H9 (cell line): ENCODE data around the gene AGT. TPM values are rescaled to one million over a fixed set of nuclear protein-coding genes. Genes with fewer than 3 reads are reported as not detected.

ENCODE experiments used
- DNase-seq: peaks from one replicate; pipeline ENCODE4 v3.0.0-alpha.2; 2017
- H2AFZ ChIP-seq: one replicate; pipeline ENCODE4 v1.6.1; 2013; ENCODE audit warnings: mild to moderate bottlenecking, low read length, control low read depth, moderate library complexity
- H2AK5ac ChIP-seq: 2 replicates; pipeline ENCODE4 v1.6.1; 2013; ENCODE audit warnings: low read length, control low read depth, mixed read lengths; ENCODE audit not compliant: insufficient read length
- H2BK120ac ChIP-seq: one replicate; pipeline ENCODE4 v1.6.1; 2013; ENCODE audit warnings: low read depth, mild to moderate bottlenecking, low read length, control low read depth, inconsistent platforms; ENCODE audit not compliant: poor library complexity, severe bottlenecking
- H2BK12ac ChIP-seq: 2 replicates; pipeline ENCODE4 v1.6.1; 2013; ENCODE audit warnings: low read length, control low read depth, mixed read lengths, low read depth; ENCODE audit not compliant: insufficient read length
- H2BK15ac ChIP-seq: 2 replicates; pipeline ENCODE4 v1.6.1; 2013; ENCODE audit warnings: low read depth, low read length, control low read depth
- H2BK20ac ChIP-seq: one replicate; pipeline ENCODE4 v1.6.1; 2013; ENCODE audit warnings: low read depth, mild to moderate bottlenecking, low read length, control low read depth, inconsistent platforms; ENCODE audit not compliant: poor library complexity, severe bottlenecking
- H2BK5ac ChIP-seq: 2 replicates; pipeline ENCODE4 v1.6.1; 2013; ENCODE audit warnings: low read length, control low read depth, mixed read lengths; ENCODE audit not compliant: insufficient read length
- H3K14ac ChIP-seq: 2 replicates; pipeline ENCODE4 v1.6.1; 2013; ENCODE audit warnings: low read length, control low read depth; ENCODE audit not compliant: insufficient read depth
- H3K18ac ChIP-seq: 2 replicates; pipeline ENCODE4 v1.6.1; 2013; ENCODE audit warnings: low read depth, mild to moderate bottlenecking, mixed read lengths, low read length, control low read depth; ENCODE audit not compliant: insufficient read length
- H3K23ac ChIP-seq: 2 replicates; pipeline ENCODE4 v1.6.1; 2013; ENCODE audit warnings: low read length, control low read depth, mixed read lengths, low read depth; ENCODE audit not compliant: insufficient read length
- H3K23me2 ChIP-seq: 2 replicates; pipeline ENCODE4 v1.6.1; 2013; ENCODE audit warnings: low read depth, mild to moderate bottlenecking, mixed read lengths, low read length, control low read depth; ENCODE audit not compliant: insufficient read length, poor library complexity, severe bottlenecking
- H3K27ac ChIP-seq: 2 replicates; pipeline ENCODE4 v1.5.1; 2013; ENCODE audit warnings: low read length, control low read depth, mixed read lengths, low read depth; ENCODE audit not compliant: insufficient read length
- H3K27me3 ChIP-seq: 2 replicates; pipeline ENCODE4 v1.6.1; 2013; ENCODE audit warnings: low read length, control low read depth, inconsistent platforms; ENCODE audit not compliant: insufficient read depth
- H3K4ac ChIP-seq: 2 replicates; pipeline ENCODE4 v1.6.1; 2013; ENCODE audit warnings: low read depth, mild to moderate bottlenecking, control low read depth, inconsistent platforms, low read length, moderate library complexity
- H3K4me1 ChIP-seq: 2 replicates; pipeline ENCODE4 v1.6.1; 2013; ENCODE audit warnings: low read length, control low read depth, inconsistent platforms; ENCODE audit not compliant: insufficient read depth
- H3K4me2 ChIP-seq: 2 replicates; pipeline ENCODE4 v1.6.1; 2013; ENCODE audit warnings: low read length, control low read depth, mixed read lengths; ENCODE audit not compliant: insufficient read length, insufficient read depth
- H3K56ac ChIP-seq: 2 replicates; pipeline ENCODE4 v1.6.1; 2013; ENCODE audit warnings: low read depth, mild to moderate bottlenecking, mixed read lengths, low read length, control low read depth; ENCODE audit not compliant: insufficient read length
- H3K79me1 ChIP-seq: 2 replicates; pipeline ENCODE4 v1.6.1; 2013; ENCODE audit warnings: low read depth, mild to moderate bottlenecking, moderate library complexity, low read length, control low read depth, inconsistent platforms; ENCODE audit not compliant: insufficient read depth, poor library complexity, severe bottlenecking
- H3K79me2 ChIP-seq: 2 replicates; pipeline ENCODE4 v1.6.1; 2013; ENCODE audit warnings: low read length, control low read depth, inconsistent platforms; ENCODE audit not compliant: insufficient read depth
- H3K9ac ChIP-seq: 2 replicates; pipeline ENCODE4 v1.6.1; 2013; ENCODE audit warnings: low read length, control low read depth, mixed read lengths; ENCODE audit not compliant: insufficient read length; ENCODE audit errors: extremely low read depth
- H3K9me3 ChIP-seq: one replicate; pipeline ENCODE4 v1.6.1; 2013; ENCODE audit warnings: low read depth, low read length, inconsistent platforms; ENCODE audit not compliant: control insufficient read depth
- H3T11ph ChIP-seq: one replicate; pipeline ENCODE4 v1.6.1; 2013; ENCODE audit warnings: mild to moderate bottlenecking, low read length, control low read depth, inconsistent platforms
- H4K20me1 ChIP-seq: one replicate; pipeline ENCODE4 v1.6.1; 2013; ENCODE audit not compliant: control insufficient read depth, insufficient read length, insufficient read depth
- H4K5ac ChIP-seq: 2 replicates; pipeline ENCODE4 v1.6.1; 2013; ENCODE audit warnings: low read depth, mild to moderate bottlenecking, mixed read lengths, low read length, control low read depth; ENCODE audit not compliant: insufficient read length
- H4K8ac ChIP-seq: replicated peaks from 2 replicates; pipeline ENCODE4 v1.6.1; 2013; ENCODE audit warnings: low read length, control low read depth, mixed read lengths, low read depth; ENCODE audit not compliant: insufficient read length
- H4K91ac ChIP-seq: 2 replicates; pipeline ENCODE4 v1.6.1; 2013; ENCODE audit warnings: low read depth, mild to moderate bottlenecking, moderate library complexity, mixed read lengths, low read length, control low read depth; ENCODE audit not compliant: insufficient read length
- H3K27ac Mint-ChIP-seq, 3 experiments: 2 replicates in 2 of 3; 3 replicates in 1 of 3; pipeline ENCODE4 v1.8.0; 2020 to 2021; ENCODE audit warnings: mixed read lengths in 3 of 3, mild to moderate bottlenecking in 1 of 3, moderate library complexity in 1 of 3
- H3K27me3 Mint-ChIP-seq: 2 replicates; pipeline ENCODE4 v1.8.0; 2021; ENCODE audit warnings: low read depth, mild to moderate bottlenecking, moderate library complexity, mixed read lengths
- H3K36me3 Mint-ChIP-seq, 3 experiments: 2 replicates in 2 of 3; 3 replicates in 1 of 3; pipeline ENCODE4 v1.8.0; 2020 to 2021; ENCODE audit warnings: low read depth in 3 of 3, mixed read lengths in 3 of 3; ENCODE audit not compliant: insufficient read depth in 1 of 3
- H3K4me1 Mint-ChIP-seq, 2 experiments: 2 replicates each; pipeline ENCODE4 v1.8.0; 2020; ENCODE audit warnings: mixed read lengths in 2 of 2
- H3K4me3 Mint-ChIP-seq, 2 experiments: 2 replicates in 1 of 2; 3 replicates in 1 of 2; pipeline ENCODE4 v1.8.0; 2020 to 2021; ENCODE audit warnings: mild to moderate bottlenecking in 2 of 2, mixed read lengths in 2 of 2, moderate library complexity in 1 of 2
- H3K9me3 Mint-ChIP-seq, 2 experiments: 2 replicates in 1 of 2; 3 replicates in 1 of 2; pipeline ENCODE4 v1.8.0; 2020; ENCODE audit warnings: mild to moderate bottlenecking in 2 of 2, mixed read lengths in 2 of 2, moderate library complexity in 1 of 2
- CTCF ChIP-seq: fragments of 200-600 bp; sonication (generic); conservative IDR thresholded peaks from 3 replicates; pipeline ENCODE4 v1.8.0; 2021; ENCODE audit warnings: antibody characterized with exemption, mild to moderate bottlenecking
- WGBS: extraction: QIAGEN DNeasy Blood & Tissue Kit; methylation state at CpG from one replicate; pipeline ENCODE4 v1.1.7; 2013; ENCODE audit warnings: missing lambda C conversion rate, low lambda C conversion rate, mixed read lengths; ENCODE audit not compliant: insufficient read length; ENCODE audit errors: extremely low coverage; 5-methylcytosine and 5-hydroxymethylcytosine counted together
- total RNA-seq: library from RNA; stranded (reverse); gene quantifications from 2 replicates; pipeline ENCODE4 v1.2.1, GENCODE V29; 2021

Gene AGT
- total RNA-seq, 1 experiment from 2014 or later = not detected

DNA sequence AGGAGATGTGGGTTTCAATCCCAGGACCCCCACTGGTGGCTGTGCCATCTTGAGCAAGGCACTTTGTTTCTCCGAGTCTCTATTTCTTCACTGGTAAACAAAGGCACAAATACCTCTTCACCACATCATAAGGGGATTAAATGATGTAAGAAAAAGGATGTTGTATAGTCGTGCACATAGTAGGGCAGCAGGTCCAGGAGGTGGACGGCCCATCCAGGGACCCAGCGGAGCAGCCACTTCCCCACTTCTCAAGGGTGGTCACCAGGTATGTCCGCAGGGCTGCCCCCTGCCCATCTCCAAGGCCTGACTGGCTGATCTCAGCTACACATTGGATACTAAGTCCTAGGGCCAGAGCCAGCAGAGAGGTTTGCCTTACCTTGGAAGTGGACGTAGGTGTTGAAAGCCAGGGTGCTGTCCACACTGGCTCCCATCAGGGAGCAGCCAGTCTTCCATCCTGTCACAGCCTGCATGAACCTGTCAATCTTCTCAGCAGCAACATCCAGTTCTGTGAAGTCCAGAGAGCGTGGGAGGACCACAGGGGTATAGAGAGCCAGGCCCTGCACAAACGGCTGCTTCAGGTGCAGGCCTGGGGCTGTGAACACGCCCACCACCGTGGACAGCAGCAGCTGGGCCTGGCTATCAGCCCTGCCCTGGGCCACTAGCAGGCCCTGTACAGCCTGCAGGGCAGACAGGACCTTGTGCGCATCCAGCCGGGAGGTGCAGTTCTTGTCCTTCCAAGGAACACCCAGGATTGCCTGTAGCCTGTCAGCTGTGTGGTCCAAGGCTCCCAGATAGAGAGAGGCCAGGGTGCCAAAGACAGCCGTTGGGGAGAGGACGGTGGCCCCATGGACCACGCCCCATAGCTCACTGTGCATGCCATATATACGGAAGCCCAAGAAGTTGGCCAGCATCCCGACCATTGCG lies 4.0 kb downstream of the AGT start:
- Histone ChIP-seq H2AFZ (no peak overlapping the region), H4K20me1 (no peaks in the 10 kb centered on the region), H3K4me1 (no peaks in the 10 kb centered on the region), H3T11ph (no peak overlapping the region), H2BK120ac (no peak overlapping the region), H3K27me3 (no peaks in the 10 kb centered on the region), H3K23ac (no peak overlapping the region), H2BK20ac (no peak overlapping the region), H4K8ac (no peak overlapping the region), H3K23me2 (no peaks in the 10 kb centered on the region), H3K9ac (no peak overlapping the region), H3K9me3 (no peaks in the 10 kb centered on the region), H3K79me2 (no peaks in the 10 kb centered on the region), H3K4ac (no peak overlapping the region), H4K91ac (no peak overlapping the region), H4K5ac (no peak overlapping the region), H3K27ac (no peak overlapping the region), H2BK5ac (no peak overlapping the region), H3K79me1 (no peaks in the 10 kb centered on the region), H2BK12ac (no peak overlapping the region), H3K56ac (no peak overlapping the region), H3K4me2 (no peak overlapping the region), H2BK15ac (no peak overlapping the region), H3K18ac (no peak overlapping the region), H3K14ac (no peak overlapping the region), H2AK5ac (no peak overlapping the region)
- Mint-ChIP-seq H3K9me3 (no peaks in the 10 kb centered on the region), H3K4me1 (peaks cover 13 to 20% of the 10 kb centered on the region in 2 experiments), H3K36me3 (no peaks in the 10 kb centered on the region), H3K4me3 (no peak overlapping the region), H3K27me3 (peaks cover 27% of the 10 kb centered on the region), H3K27ac (no peak overlapping the region)
- no peak for TF ChIP-seq CTCF
- DNase-seq = no peak
- no CpG with 5 or more reads among the region's 18 CpGs for WGBS
